Right lobe of liver (tissue), 6 donors: ENCODE measurements around the gene BCR. TPM values are rescaled to one million over a fixed set of nuclear protein-coding genes. Genes with fewer than 3 reads are reported as not detected.

Source experiments
- ATAC-seq, 4 donors: fragments of 200-7000 bp; cut with Tn5 transposase; one replicate each; pipeline ENCODE4 v1.9.1; 2020; ENCODE audit warnings: mild to moderate bottlenecking in 4 of 4, moderate library complexity in 4 of 4
- DNase-seq, 3 donors: peaks; one replicate each; pipeline ENCODE4 v3.0.0-alpha.2; 2020
- H3K27ac ChIP-seq, 3 donors: fragments of 200-600 bp; one replicate each; pipeline ENCODE4 v1.8.0; 2022
- H3K27me3 ChIP-seq, 2 donors: fragments of 200-600 bp; one replicate each; pipeline ENCODE4 v1.8.0; 2022
- H3K36me3 ChIP-seq, 4 donors: fragments of 200-600 bp; sonication (generic) in 1 of 4; one replicate each; pipeline versions ENCODE4 v1.5.1 to v1.8.0; 2017 to 2022; ENCODE audit warnings: control low read depth in 1 of 4
- H3K4me1 ChIP-seq, 4 donors: fragments of 200-600 bp; sonication (generic) in 1 of 4; one replicate each; pipeline versions ENCODE4 v1.5.1 to v1.8.0; 2017 to 2022; ENCODE audit warnings: control low read depth in 1 of 4
- H3K4me3 ChIP-seq, 3 donors: fragments of 200-600 bp; one replicate each; pipeline ENCODE4 v1.8.0; 2022
- H3K9me3 ChIP-seq, 4 donors: fragments of 200-600 bp; sonication (generic) in 1 of 4; one replicate each; pipeline versions ENCODE4 v1.5.1 to v1.8.0; 2017 to 2022; ENCODE audit warnings: control low read depth in 1 of 4
- CTCF ChIP-seq, 4 donors: fragments of 200-600 bp in 3 of 4; fragments of 450-650 bp in 1 of 4; IDR thresholded peaks; one replicate each; pipeline versions ENCODE4 v1.5.1 to v1.8.0; 2016 to 2022; ENCODE audit warnings: antibody characterized with exemption in 4 of 4, mild to moderate bottlenecking in 2 of 4
- POLR2A ChIP-seq: fragments of 450-650 bp; IDR thresholded peaks from one replicate; pipeline ENCODE4 v1.6.1; 2017; ENCODE audit warnings: antibody characterized with exemption, mild to moderate bottlenecking
- WGBS: methylation state at CpG from one replicate; pipeline ENCODE4 v1.1.6; 2018; ENCODE audit warnings: low coverage, low lambda C conversion rate; ENCODE audit not compliant: insufficient coverage; ENCODE audit errors: missing lambda C conversion rate; 5-methylcytosine and 5-hydroxymethylcytosine counted together
- intact Hi-C, 2 donors: fragments of 100-400 bp; cut with DNase I; formaldehyde crosslinking; loops; one replicate each; pipeline versions ENCODE4 v1.11.2 to v1.14.1; 2022
- total RNA-seq, 6 experiments: library from RNA; depleted of rRNA in 2 of 6; stranded (reverse); fragments of >200 nt in 2 of 6; fragmentation: NEBNext Ultra II Directional in 3 of 6; extraction: Animal tissue kit (Norgen Biotek cat#: 25700) in 3 of 6; gene quantifications; one replicate each; pipeline versions ENCODE4 v1.1.0 to v1.2.4, GENCODE V29; 2016 to 2023
- donor health status: DM: no; HTN: yes; CAD: no.
- donor health status: DM: no; HTN: no; CAD: no.
- donor health status: DM: no; HTN: no; CAD: no.
- donor health status: DM: no; HTN: yes; CAD: no.
- donor health status: DM: no; HTN: yes; CAD: no.

BCR gene
- total RNA-seq, 6 experiments from 2014 or later = 22.7 to 28.8 (median 24.3) TPM

GRCh38 chr22:23250056-23250784, 69.9 kb downstream of the BCR start:
- no peaks in the 10 kb centered on the region for H3K27me3 ChIP-seq
- ATAC-seq (no peak), DNase-seq (no peak)
- H3K9me3 ChIP-seq = no peaks in the 10 kb centered on the region
- H3K36me3 ChIP-seq = peaks cover 0 to 10% (median 0%) of the 10 kb centered on the region in 4 donors
- H3K4me1 ChIP-seq = peaks cover 0 to 35% (median 6%) of the 10 kb centered on the region in 4 donors
- H3K4me3 ChIP-seq = no peak overlapping the region
- 69% methylated on average over 13 of the region's 16 CpGs for WGBS
- TF ChIP-seq CTCF (IDR thresholded peaks at IDR 0.05) (no peak), POLR2A (no peak)
- intact Hi-C loops = no loop called here
- H3K27ac ChIP-seq = peak overlapping the region in 1 of 3 donors; percentile 57

- H3K4me3 ChIP-seq = no peak overlapping the region
- intact Hi-C loops = no loop called here
- H3K36me3 ChIP-seq = peaks cover 0 to 13% (median 0%) of the 10 kb centered on the region in 4 donors
- ATAC-seq = peak; percentile 52 to 82 (median 58)
- no peaks in the 10 kb centered on the region for H3K9me3 ChIP-seq
- peaks cover 0 to 39% (median 6%) of the 10 kb centered on the region in 4 donors for H3K4me1 ChIP-seq
- peak in 1 of 4 donors; percentile 13 for TF ChIP-seq CTCF (IDR thresholded peaks at IDR 0.05)
- no peak for TF ChIP-seq POLR2A
- no peak for DNase-seq
- no peaks in the 10 kb centered on the region for H3K27me3 ChIP-seq
- 63% methylated on average over 8 of the region's 14 CpGs for WGBS
- H3K27ac ChIP-seq = peak overlapping the region in 2 of 3 donors; percentile 9 to 57
Observed at GRCh38 chr22:23250785-23251363, 70.6 kb downstream of the BCR start.

- Histone ChIP-seq H3K27me3 (no peaks in the 10 kb centered on the region), H3K4me3 (no peak overlapping the region), H3K36me3 (peaks cover 0 to 13% (median 0%) of the 10 kb centered on the region in 4 donors), H3K9me3 (no peaks in the 10 kb centered on the region), H3K4me1 (peaks cover 0 to 44% (median 8%) of the 10 kb centered on the region in 4 donors), H3K27ac (peak overlapping the region in 2 of 3 donors; percentile 9 to 57)
- ATAC-seq = peak in 3 of 4 donors; percentile 4 to 77 (median 46)
- WGBS = no CpG with 5 or more reads among the region's 8 CpGs
- peak in 1 of 3 donors; percentile 54 for DNase-seq
- intact Hi-C loops = no loop called here
- TF ChIP-seq CTCF (IDR thresholded peaks at IDR 0.05) (no peak), POLR2A (no peak)
Observed at GRCh38 chr22:23251445-23252093, 71.3 kb downstream of the BCR start.

- Histone ChIP-seq H3K4me3 (no peak overlapping the region), H3K27ac (no peak overlapping the region), H3K4me1 (peaks cover 0 to 52% (median 14%) of the 10 kb centered on the region in 4 donors), H3K27me3 (no peaks in the 10 kb centered on the region), H3K36me3 (peaks cover 0 to 13% (median 0%) of the 10 kb centered on the region in 4 donors), H3K9me3 (no peaks in the 10 kb centered on the region)
- intact Hi-C loops = no loop called here
- no peak for TF ChIP-seq CTCF (IDR thresholded peaks at IDR 0.05)
- WGBS = 100% methylated on average over 1 of the region's 19 CpGs
- DNase-seq (no peak), ATAC-seq (no peak)
Observed at GRCh38 chr22:23253475-23254055, 73.3 kb downstream of the BCR start.
